SK-N-MC (cell line): ENCODE results near the gene C1QTNF3.

Experiments
- EZH2 ChIP-seq: fragments of 200-600 bp; sonication (generic); IDR thresholded peaks from one replicate; pipeline ENCODE4 v1.6.1; 2017; ENCODE audit warnings: antibody characterized with exemption
- FOXP2 ChIP-seq: optimal IDR thresholded peaks from 2 replicates; pipeline ENCODE3; 2011; ENCODE audit warnings: mild to moderate bottlenecking, moderate library complexity; ENCODE audit not compliant: insufficient read depth; ENCODE audit errors: extremely low read length, control extremely low read depth
- POLR2AphosphoS5 ChIP-seq: IDR thresholded peaks from 2 replicates; pipeline ENCODE4 v1.6.1; 2012; ENCODE audit warnings: mild to moderate bottlenecking, low read depth, low read length, borderline replicate concordance

DNA sequence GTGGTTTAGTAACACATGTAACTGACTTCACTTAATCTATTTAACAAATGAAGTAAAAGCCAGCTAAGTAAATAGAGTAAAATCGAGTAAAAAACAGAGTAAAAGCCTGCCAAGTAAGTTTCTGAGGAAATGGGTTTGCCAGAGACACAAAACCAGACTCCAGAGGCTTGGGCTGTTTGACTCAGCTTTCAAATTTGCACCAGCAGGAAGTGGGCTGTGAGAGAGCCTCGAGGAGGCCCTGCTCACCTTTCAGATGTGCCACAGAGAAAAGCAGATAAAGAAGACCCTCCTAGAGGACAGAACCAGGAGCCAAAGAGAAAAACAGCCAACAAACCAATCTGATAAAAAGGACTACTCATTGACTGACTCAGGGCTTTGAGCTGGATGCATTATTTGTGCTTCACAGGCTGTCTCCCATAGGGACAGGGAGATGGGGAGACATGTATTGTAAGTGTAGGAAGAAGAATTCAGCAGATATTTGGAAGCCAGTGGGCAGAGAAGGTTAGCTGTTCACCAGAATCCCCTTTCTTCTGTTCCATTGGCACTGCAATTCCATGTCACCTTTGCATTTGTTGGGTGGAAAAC is 20.8 kb downstream of the C1QTNF3 start:
- TF ChIP-seq EZH2 (no peak), POLR2AphosphoS5 (no peak), FOXP2 (no peak)
